HepG2 (cell line): ENCODE measurements around the gene CDKN1A. TPM values are rescaled to one million over a fixed set of nuclear protein-coding genes. Genes with fewer than 3 reads are reported as not detected.
A peak's percentile ranks its signal among the peaks of the same experiment; 100 is the strongest.

Source experiments
- BRD4 ChIP-seq: sonication (generic); formaldehyde crosslinking; IDR thresholded peaks from 2 replicates; pipeline ENCODE4 v1.4.0; 2020; ENCODE audit warnings: missing genetic modification reagents
- CAMTA2 ChIP-seq: sonication (generic); formaldehyde crosslinking; IDR thresholded peaks from 2 replicates; pipeline ENCODE4 v1.4.0; 2020; ENCODE audit warnings: mild to moderate bottlenecking, missing genetic modification reagents, borderline replicate concordance
- NFYB ChIP-seq: sonication (generic); formaldehyde crosslinking; IDR thresholded peaks from 2 replicates; pipeline ENCODE4 v1.4.0; 2020; ENCODE audit warnings: missing genetic modification reagents
- POLR2G ChIP-seq: fragments of 200-400 bp; formaldehyde crosslinking; IDR thresholded peaks from 2 replicates; pipeline ENCODE4 v1.6.1; 2018; ENCODE audit warnings: mild to moderate bottlenecking, low read depth, low read length, moderate library complexity
- REL ChIP-seq: sonication (generic); formaldehyde crosslinking; conservative IDR thresholded peaks from 2 replicates; pipeline ENCODE4 v1.8.0; 2022; ENCODE audit warnings: mild to moderate bottlenecking, missing genetic modification reagents, moderate library complexity
- RXRA ChIP-seq: sonication (generic); formaldehyde crosslinking; IDR thresholded peaks from 2 replicates; pipeline ENCODE4 v1.5.1; 2020; ENCODE audit warnings: missing genetic modification reagents
- SIX1 ChIP-seq: sonication (generic); formaldehyde crosslinking; IDR thresholded peaks from 2 replicates; pipeline ENCODE4 v1.4.0; 2020; ENCODE audit warnings: missing genetic modification reagents, borderline replicate concordance
- SRY ChIP-seq: sonication (generic); formaldehyde crosslinking; IDR thresholded peaks from 2 replicates; pipeline ENCODE4 v1.8.0; 2022; ENCODE audit warnings: mild to moderate bottlenecking, missing genetic modification reagents
- TEAD3 ChIP-seq: optimal IDR thresholded peaks from 2 replicates; pipeline ENCODE3; 2016; ENCODE audit warnings: borderline replicate concordance
- THAP11 ChIP-seq: IDR thresholded peaks from 2 replicates; pipeline ENCODE4 v1.6.1; 2016; ENCODE audit warnings: missing biosample characterization, missing genetic modification reagents
- ZNF138 ChIP-seq: sonication (generic); formaldehyde crosslinking; IDR thresholded peaks from 2 replicates; pipeline ENCODE4 v1.5.0; 2020; ENCODE audit warnings: mild to moderate bottlenecking, low read depth, missing genetic modification reagents
- ZNF33B ChIP-seq: sonication (generic); formaldehyde crosslinking; IDR thresholded peaks from 2 replicates; pipeline ENCODE4 v1.5.1; 2020; ENCODE audit warnings: mild to moderate bottlenecking, missing genetic modification reagents
- ZNF605 ChIP-seq: sonication (generic); formaldehyde crosslinking; IDR thresholded peaks from 2 replicates; pipeline ENCODE4 v1.8.0; 2022; ENCODE audit warnings: mild to moderate bottlenecking, missing genetic modification reagents
- ZNF607 ChIP-seq: sonication (generic); formaldehyde crosslinking; IDR thresholded peaks from 2 replicates; pipeline ENCODE4 v1.5.1; 2020; ENCODE audit warnings: missing genetic modification reagents, mild to moderate bottlenecking, borderline replicate concordance
- polyA plus RNA-seq, 8 experiments: library from polyadenylated mRNA; depleted of rRNA in 3 of 8; stranded (reverse) in 7 of 8; unstranded in 1 of 8; fragments of >200 nt; fragmentation: Illumina TruSeq in 4 of 8; extraction: Trizol in 4 of 8; gene quantifications; 2 replicates each; pipeline versions ENCODE4 v1.2.1 to v1.2.3, GENCODE V29; 2011 to 2016; ENCODE audit warnings: low read depth in 4 of 8, missing spikeins in 1 of 8, mixed read lengths in 1 of 8; ENCODE audit not compliant: insufficient read depth in 1 of 8
- total RNA-seq, 5 experiments: library from RNA; depleted of rRNA; stranded (reverse); fragments of >200 nt; fragmentation: Illumina TruSeq; extraction: Trizol; gene quantifications; 2 replicates each; pipeline ENCODE4 v1.2.3, GENCODE V29; 2016; ENCODE audit warnings: low read depth in 1 of 5
- TF ChIP-seq, protein P1 (sequence below): sonication (generic); formaldehyde crosslinking; IDR thresholded peaks from 2 replicates; pipeline ENCODE4 v1.4.0; 2020; ENCODE audit warnings: missing genetic modification reagents, borderline replicate concordance
- TF ChIP-seq, protein P2 (sequence below): IDR thresholded peaks from 2 replicates; pipeline ENCODE4 v1.6.1; 2016; ENCODE audit warnings: mild to moderate bottlenecking, missing biosample characterization, missing genetic modification reagents
- TF ChIP-seq, protein P3 (sequence below): sonication (generic); formaldehyde crosslinking; IDR thresholded peaks from 2 replicates; pipeline ENCODE4 v1.4.0; 2020; ENCODE audit warnings: missing genetic modification reagents
- TF ChIP-seq, protein P4 (sequence below): sonication (generic); formaldehyde crosslinking; IDR thresholded peaks from 2 replicates; pipeline ENCODE4 v1.4.0; 2020; ENCODE audit warnings: missing genetic modification reagents
- TF ChIP-seq, protein P5 (sequence below): sonication (generic); formaldehyde crosslinking; IDR thresholded peaks from 2 replicates; pipeline ENCODE4 v1.9.0; 2022; ENCODE audit warnings: missing genetic modification reagents, mild to moderate bottlenecking, borderline replicate concordance

CDKN1A gene
- total and polyA plus RNA-seq, 2 of the 13 experiments (the other 11 are each of a cell fraction or from before 2014, with no cell fraction given): 60.7 to 92.1 TPM

DNA sequence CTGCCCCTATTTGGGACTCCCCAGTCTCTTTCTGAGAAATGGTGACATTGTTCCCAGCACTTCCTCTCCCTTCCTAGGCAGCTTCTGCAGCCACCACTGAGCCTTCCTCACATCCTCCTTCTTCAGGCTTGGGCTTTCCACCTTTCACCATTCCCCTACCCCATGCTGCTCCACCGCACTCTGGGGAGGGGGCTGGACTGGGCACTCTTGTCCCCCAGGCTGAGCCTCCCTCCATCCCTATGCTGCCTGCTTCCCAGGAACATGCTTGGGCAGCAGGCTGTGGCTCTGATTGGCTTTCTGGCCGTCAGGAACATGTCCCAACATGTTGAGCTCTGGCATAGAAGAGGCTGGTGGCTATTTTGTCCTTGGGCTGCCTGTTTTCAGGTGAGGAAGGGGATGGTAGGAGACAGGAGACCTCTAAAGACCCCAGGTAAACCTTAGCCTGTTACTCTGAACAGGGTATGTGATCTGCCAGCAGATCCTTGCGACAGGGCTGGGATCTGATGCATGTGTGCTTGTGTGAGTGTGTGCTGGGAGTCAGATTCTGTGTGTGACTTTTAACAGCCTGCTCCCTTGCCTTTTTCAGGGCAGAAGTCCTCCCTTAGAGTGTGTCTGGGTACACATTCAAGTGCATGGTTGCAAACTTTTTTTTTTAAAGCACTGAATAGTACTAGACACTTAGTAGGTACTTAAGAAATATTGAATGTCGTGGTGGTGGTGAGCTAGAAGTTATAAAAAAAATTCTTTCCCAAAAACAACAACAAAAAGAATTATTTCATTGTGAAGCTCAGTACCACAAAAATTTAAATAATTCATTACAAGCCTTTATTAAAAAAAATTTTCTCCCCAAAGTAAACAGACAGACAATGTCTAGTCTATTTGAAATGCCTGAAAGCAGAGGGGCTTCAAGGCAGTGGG lies 2.1 kb upstream of the CDKN1A start (continued):
- TF ChIP-seq POLR2G: peak; percentile 91
- peak; percentile 35; the same call in 1 of the 2 replicates for TF ChIP-seq ZNF605 (CRISPR knock-in tag)
- peak; percentile 48; the same call in 1 of the 2 replicates for TF ChIP-seq THAP11 (CRISPR knock-in tag)
- TF ChIP-seq CAMTA2 (CRISPR knock-in tag): 0 out of 2 replicates have a peak, but pooled peaks have one; percentile 14
- no peak for TF ChIP-seq REL (CRISPR knock-in tag)
- TF ChIP-seq, protein P1, sequence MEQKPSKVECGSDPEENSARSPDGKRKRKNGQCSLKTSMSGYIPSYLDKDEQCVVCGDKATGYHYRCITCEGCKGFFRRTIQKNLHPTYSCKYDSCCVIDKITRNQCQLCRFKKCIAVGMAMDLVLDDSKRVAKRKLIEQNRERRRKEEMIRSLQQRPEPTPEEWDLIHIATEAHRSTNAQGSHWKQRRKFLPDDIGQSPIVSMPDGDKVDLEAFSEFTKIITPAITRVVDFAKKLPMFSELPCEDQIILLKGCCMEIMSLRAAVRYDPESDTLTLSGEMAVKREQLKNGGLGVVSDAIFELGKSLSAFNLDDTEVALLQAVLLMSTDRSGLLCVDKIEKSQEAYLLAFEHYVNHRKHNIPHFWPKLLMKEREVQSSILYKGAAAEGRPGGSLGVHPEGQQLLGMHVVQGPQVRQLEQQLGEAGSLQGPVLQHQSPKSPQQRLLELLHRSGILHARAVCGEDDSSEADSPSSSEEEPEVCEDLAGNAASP (CRISPR knock-in tag): peak; percentile 60; the same call in 1 of the 2 replicates
- TF ChIP-seq, protein P2, sequence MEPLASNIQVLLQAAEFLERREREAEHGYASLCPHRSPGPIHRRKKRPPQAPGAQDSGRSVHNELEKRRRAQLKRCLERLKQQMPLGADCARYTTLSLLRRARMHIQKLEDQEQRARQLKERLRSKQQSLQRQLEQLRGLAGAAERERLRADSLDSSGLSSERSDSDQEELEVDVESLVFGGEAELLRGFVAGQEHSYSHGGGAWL (CRISPR knock-in tag): peak; percentile 41; the same call in 1 of the 2 replicates
- TF ChIP-seq, protein P3, sequence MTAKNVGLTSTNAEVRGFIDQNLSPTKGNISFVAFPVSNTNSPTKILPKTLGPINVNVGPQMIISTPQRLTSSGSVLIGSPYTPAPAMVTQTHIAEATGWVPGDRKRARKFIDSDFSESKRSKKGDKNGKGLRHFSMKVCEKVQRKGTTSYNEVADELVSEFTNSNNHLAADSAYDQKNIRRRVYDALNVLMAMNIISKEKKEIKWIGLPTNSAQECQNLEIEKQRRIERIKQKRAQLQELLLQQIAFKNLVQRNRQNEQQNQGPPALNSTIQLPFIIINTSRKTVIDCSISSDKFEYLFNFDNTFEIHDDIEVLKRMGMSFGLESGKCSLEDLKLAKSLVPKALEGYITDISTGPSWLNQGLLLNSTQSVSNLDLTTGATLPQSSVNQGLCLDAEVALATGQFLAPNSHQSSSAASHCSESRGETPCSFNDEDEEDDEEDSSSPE (CRISPR knock-in tag): peak; percentile 57
- peak; percentile 86; the same call in 1 of the 2 replicates for TF ChIP-seq BRD4 (CRISPR knock-in tag)
- peak; percentile 37; the same call in 1 of the 2 replicates for TF ChIP-seq SRY (CRISPR knock-in tag)
- peak; percentile 5; the same call in 1 of the 2 replicates for TF ChIP-seq SIX1 (CRISPR knock-in tag)
- TF ChIP-seq, protein P4, sequence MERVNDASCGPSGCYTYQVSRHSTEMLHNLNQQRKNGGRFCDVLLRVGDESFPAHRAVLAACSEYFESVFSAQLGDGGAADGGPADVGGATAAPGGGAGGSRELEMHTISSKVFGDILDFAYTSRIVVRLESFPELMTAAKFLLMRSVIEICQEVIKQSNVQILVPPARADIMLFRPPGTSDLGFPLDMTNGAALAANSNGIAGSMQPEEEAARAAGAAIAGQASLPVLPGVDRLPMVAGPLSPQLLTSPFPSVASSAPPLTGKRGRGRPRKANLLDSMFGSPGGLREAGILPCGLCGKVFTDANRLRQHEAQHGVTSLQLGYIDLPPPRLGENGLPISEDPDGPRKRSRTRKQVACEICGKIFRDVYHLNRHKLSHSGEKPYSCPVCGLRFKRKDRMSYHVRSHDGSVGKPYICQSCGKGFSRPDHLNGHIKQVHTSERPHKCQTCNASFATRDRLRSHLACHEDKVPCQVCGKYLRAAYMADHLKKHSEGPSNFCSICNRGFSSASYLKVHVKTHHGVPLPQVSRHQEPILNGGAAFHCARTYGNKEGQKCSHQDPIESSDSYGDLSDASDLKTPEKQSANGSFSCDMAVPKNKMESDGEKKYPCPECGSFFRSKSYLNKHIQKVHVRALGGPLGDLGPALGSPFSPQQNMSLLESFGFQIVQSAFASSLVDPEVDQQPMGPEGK (CRISPR knock-in tag): peak; percentile 85
- TF ChIP-seq, protein P5, sequence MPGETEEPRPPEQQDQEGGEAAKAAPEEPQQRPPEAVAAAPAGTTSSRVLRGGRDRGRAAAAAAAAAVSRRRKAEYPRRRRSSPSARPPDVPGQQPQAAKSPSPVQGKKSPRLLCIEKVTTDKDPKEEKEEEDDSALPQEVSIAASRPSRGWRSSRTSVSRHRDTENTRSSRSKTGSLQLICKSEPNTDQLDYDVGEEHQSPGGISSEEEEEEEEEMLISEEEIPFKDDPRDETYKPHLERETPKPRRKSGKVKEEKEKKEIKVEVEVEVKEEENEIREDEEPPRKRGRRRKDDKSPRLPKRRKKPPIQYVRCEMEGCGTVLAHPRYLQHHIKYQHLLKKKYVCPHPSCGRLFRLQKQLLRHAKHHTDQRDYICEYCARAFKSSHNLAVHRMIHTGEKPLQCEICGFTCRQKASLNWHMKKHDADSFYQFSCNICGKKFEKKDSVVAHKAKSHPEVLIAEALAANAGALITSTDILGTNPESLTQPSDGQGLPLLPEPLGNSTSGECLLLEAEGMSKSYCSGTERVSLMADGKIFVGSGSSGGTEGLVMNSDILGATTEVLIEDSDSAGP (CRISPR knock-in tag): peak; percentile 65
- TF ChIP-seq ZNF33B (CRISPR knock-in tag): no peak
- TF ChIP-seq ZNF138 (CRISPR knock-in tag): no peak
- 0 out of 2 replicates have a peak, but pooled peaks have one; percentile 83 for TF ChIP-seq ZNF607 (CRISPR knock-in tag)
- peak; percentile 69 for TF ChIP-seq TEAD3 (CRISPR knock-in tag)
- TF ChIP-seq RXRA: peak; percentile 77
- peak; percentile 70; the same call in 1 of the 2 replicates for TF ChIP-seq NFYB (CRISPR knock-in tag)
